CD14-positive monocyte (primary cell): ENCODE results near the gene GRID2. TPM values are rescaled to one million over a fixed set of nuclear protein-coding genes. Genes with fewer than 3 reads are reported as not detected.

Experiments used
- DNase-seq, 3 donors: peaks; one replicate each; pipeline ENCODE4 v3.0.0-alpha.2; 2011 to 2022
- H2AFZ ChIP-seq: 2 replicates; pipeline ENCODE4 v1.6.0; 2012; ENCODE audit warnings: mild to moderate bottlenecking, low read depth, low read length, inconsistent platforms; ENCODE audit not compliant: insufficient read depth, poor library complexity, severe bottlenecking
- H3K27ac ChIP-seq, 2 donors: 1 replicate in 1 of 2; 2 replicates in 1 of 2; pipeline ENCODE4 v1.5.1; 2012 to 2013; ENCODE audit warnings: low read length in 2 of 2, control low read depth in 1 of 2, inconsistent platforms in 1 of 2, low read depth in 1 of 2, mild to moderate bottlenecking in 1 of 2
- H3K27me3 ChIP-seq, 2 donors: one replicate each; pipeline versions ENCODE4 v1.6.0 to v1.6.1; 2011 to 2013; ENCODE audit warnings: low read length in 2 of 2; ENCODE audit not compliant: control insufficient read depth in 2 of 2, insufficient read depth in 2 of 2
- H3K36me3 ChIP-seq, 2 donors: replicated peaks in 1 of 2; 1 replicate in 1 of 2; 2 replicates in 1 of 2; pipeline versions ENCODE4 v1.5.1 to v1.6.1; 2012 to 2013; ENCODE audit warnings: low read length in 2 of 2, control low read depth in 1 of 2, inconsistent platforms in 1 of 2, mild to moderate bottlenecking in 1 of 2; ENCODE audit not compliant: insufficient read depth in 2 of 2, control insufficient read depth in 1 of 2
- H3K4me1 ChIP-seq, 2 donors: 1 replicate in 1 of 2; 2 replicates in 1 of 2; pipeline versions ENCODE4 v1.5.1 to v1.6.1; 2012 to 2013; ENCODE audit warnings: low read length in 2 of 2, control low read depth in 1 of 2, inconsistent platforms in 1 of 2, mild to moderate bottlenecking in 1 of 2, moderate library complexity in 1 of 2; ENCODE audit not compliant: insufficient read depth in 2 of 2, control insufficient read depth in 1 of 2
- H3K4me2 ChIP-seq: replicated peaks from 2 replicates; pipeline ENCODE3; 2012; ENCODE audit warnings: low read length, moderate library complexity, mild to moderate bottlenecking; ENCODE audit not compliant: poor library complexity, severe bottlenecking; ENCODE audit errors: extremely low read depth
- H3K4me3 ChIP-seq, 3 experiments: fragments of 200-600 bp in 1 of 3; sonication (generic) in 1 of 3; replicated peaks in 1 of 3; 1 replicate in 2 of 3; 2 replicates in 1 of 3; pipeline ENCODE4 v1.5.1; 2011 to 2013; ENCODE audit warnings: low read length in 3 of 3, mild to moderate bottlenecking in 3 of 3, control low read depth in 2 of 3, low read depth in 2 of 3, inconsistent platforms in 1 of 3, moderate library complexity in 1 of 3
- H3K79me2 ChIP-seq: 2 replicates; pipeline ENCODE4 v1.6.0; 2012; ENCODE audit warnings: mild to moderate bottlenecking, control low read depth, inconsistent platforms, low read length, moderate library complexity; ENCODE audit not compliant: insufficient read depth
- H3K9ac ChIP-seq: 2 replicates; pipeline ENCODE4 v1.6.0; 2017; ENCODE audit warnings: low read length, mild to moderate bottlenecking; ENCODE audit not compliant: insufficient read depth, poor library complexity, severe bottlenecking
- H3K9me3 ChIP-seq, 2 donors: replicated peaks in 1 of 2; 1 replicate in 1 of 2; 2 replicates in 1 of 2; pipeline versions ENCODE4 v1.5.1 to v1.6.1; 2012 to 2013; ENCODE audit warnings: low read length in 2 of 2, control low read depth in 1 of 2; ENCODE audit not compliant: control insufficient read depth in 1 of 2, insufficient read depth in 1 of 2
- H4K20me1 ChIP-seq: 2 replicates; pipeline ENCODE4 v1.6.0; 2012; ENCODE audit warnings: mild to moderate bottlenecking, low read length, control low read depth, moderate library complexity; ENCODE audit not compliant: insufficient read depth
- H3K27ac Mint-ChIP-seq, 7 donors: one replicate each; pipeline ENCODE4 v1.8.0; 2020; ENCODE audit warnings: mild to moderate bottlenecking in 7 of 7, mixed read lengths in 7 of 7, moderate library complexity in 6 of 7, inconsistent platforms in 2 of 7
- H3K27me3 Mint-ChIP-seq, 3 donors: one replicate each; pipeline ENCODE4 v1.8.0; 2021 to 2022; ENCODE audit warnings: low read depth in 3 of 3, mild to moderate bottlenecking in 3 of 3, mixed read lengths in 3 of 3, moderate library complexity in 3 of 3, inconsistent platforms in 1 of 3
- H3K36me3 Mint-ChIP-seq, 2 donors: one replicate each; pipeline ENCODE4 v1.8.0; 2020; ENCODE audit warnings: mixed read lengths in 2 of 2, inconsistent platforms in 1 of 2, mild to moderate bottlenecking in 1 of 2
- H3K4me1 Mint-ChIP-seq: one replicate; pipeline ENCODE4 v1.8.0; 2020; ENCODE audit warnings: mild to moderate bottlenecking, mixed read lengths
- H3K4me3 Mint-ChIP-seq, 2 donors: one replicate each; pipeline ENCODE4 v1.8.0; 2020; ENCODE audit warnings: mild to moderate bottlenecking in 2 of 2, mixed read lengths in 2 of 2, moderate library complexity in 1 of 2
- H3K9me3 Mint-ChIP-seq, 7 donors: one replicate each; pipeline ENCODE4 v1.8.0; 2020 to 2022; ENCODE audit warnings: mixed read lengths in 7 of 7, mild to moderate bottlenecking in 6 of 7, moderate library complexity in 6 of 7, inconsistent platforms in 2 of 7
- WGBS: methylation state at CpG from one replicate; pipeline ENCODE4 v1.1.5; 2013; ENCODE audit warnings: missing lambda C conversion rate; ENCODE audit not compliant: insufficient coverage; 5-methylcytosine and 5-hydroxymethylcytosine counted together
- intact Hi-C, 2 donors: fragments of 100-400 bp; cut with micrococcal nuclease; formaldehyde crosslinking; loops; one replicate each; pipeline versions ENCODE4 v1.15.0 to v1.15.1; 2023
- polyA plus RNA-seq, 3 donors: library from polyadenylated mRNA; depleted of rRNA in 1 of 3; unstranded in 2 of 3; stranded (reverse) in 1 of 3; fragments of 300-500 nt in 2 of 3; fragments of >200 nt in 1 of 3; fragmentation: Illumina TruSeq in 2 of 3; gene quantifications; 1 replicate in 2 of 3; 2 replicates in 1 of 3; pipeline ENCODE4 v1.2.3, GENCODE V29; 2012 to 2021
- TF ChIP-seq, protein P1 (sequence below): fragments of 200-600 bp; IDR thresholded peaks from one replicate; pipeline ENCODE4 v1.8.0; 2022; ENCODE audit warnings: antibody characterized with exemption, mild to moderate bottlenecking

Gene GRID2
- polyA plus RNA-seq, 3 donors, result not detected

DNA sequence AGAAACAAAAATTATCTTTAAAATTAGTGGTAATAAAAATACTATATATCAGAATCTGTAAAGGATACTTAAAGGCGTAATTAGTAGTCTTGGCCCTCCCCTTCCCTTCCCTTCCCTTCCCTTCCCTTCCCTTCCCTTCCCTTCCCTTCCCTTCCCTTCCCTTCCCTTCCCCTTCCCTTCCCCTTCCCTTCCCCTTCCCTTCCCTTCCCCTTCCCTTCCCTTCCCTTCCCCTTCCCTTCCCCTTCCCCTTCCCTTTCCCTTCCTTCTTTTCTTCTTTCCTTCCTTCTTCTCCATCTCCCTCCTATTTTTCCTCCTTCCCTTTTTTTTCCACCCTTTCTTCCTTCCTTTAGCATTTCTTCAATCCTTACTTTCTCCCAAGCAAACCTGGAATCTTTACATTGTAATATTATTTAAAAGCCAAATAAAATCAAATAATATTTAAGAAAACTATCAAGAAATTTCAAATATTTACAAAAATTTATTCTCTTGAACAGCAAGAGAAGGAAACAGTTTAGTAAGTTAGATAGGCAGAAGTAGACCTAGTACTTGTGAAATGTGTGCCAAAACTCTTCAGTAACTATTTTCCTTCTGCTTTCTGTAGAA, 1145.0 kb downstream of the GRID2 start:
- no peak overlapping the region for H3K9ac ChIP-seq
- no peaks in the 10 kb centered on the region for H4K20me1 ChIP-seq
- no peaks in the 10 kb centered on the region for H3K36me3 Mint-ChIP-seq
- H3K27ac Mint-ChIP-seq, result no peak overlapping the region
- H3K4me3 ChIP-seq, result no peak overlapping the region
- intact Hi-C loops, result no loop called here
- TF ChIP-seq, protein P1, sequence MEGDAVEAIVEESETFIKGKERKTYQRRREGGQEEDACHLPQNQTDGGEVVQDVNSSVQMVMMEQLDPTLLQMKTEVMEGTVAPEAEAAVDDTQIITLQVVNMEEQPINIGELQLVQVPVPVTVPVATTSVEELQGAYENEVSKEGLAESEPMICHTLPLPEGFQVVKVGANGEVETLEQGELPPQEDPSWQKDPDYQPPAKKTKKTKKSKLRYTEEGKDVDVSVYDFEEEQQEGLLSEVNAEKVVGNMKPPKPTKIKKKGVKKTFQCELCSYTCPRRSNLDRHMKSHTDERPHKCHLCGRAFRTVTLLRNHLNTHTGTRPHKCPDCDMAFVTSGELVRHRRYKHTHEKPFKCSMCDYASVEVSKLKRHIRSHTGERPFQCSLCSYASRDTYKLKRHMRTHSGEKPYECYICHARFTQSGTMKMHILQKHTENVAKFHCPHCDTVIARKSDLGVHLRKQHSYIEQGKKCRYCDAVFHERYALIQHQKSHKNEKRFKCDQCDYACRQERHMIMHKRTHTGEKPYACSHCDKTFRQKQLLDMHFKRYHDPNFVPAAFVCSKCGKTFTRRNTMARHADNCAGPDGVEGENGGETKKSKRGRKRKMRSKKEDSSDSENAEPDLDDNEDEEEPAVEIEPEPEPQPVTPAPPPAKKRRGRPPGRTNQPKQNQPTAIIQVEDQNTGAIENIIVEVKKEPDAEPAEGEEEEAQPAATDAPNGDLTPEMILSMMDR, result no peak
- no peak overlapping the region for H3K4me2 ChIP-seq
- no peak for DNase-seq
- WGBS, result no CpG with 5 or more reads among the region's 1 CpG
- H3K9me3 Mint-ChIP-seq, result no peaks in the 10 kb centered on the region
- H3K27me3 Mint-ChIP-seq, result no peaks in the 10 kb centered on the region
- H3K9me3 ChIP-seq, result no peaks in the 10 kb centered on the region
- H3K79me2 ChIP-seq, result no peaks in the 10 kb centered on the region
- H3K36me3 ChIP-seq, result no peaks in the 10 kb centered on the region
- no peaks in the 10 kb centered on the region for H3K27me3 ChIP-seq
- no peak overlapping the region for H2AFZ ChIP-seq
- no peak overlapping the region for H3K27ac ChIP-seq
- H3K4me3 Mint-ChIP-seq, result no peak overlapping the region
- H3K4me1 Mint-ChIP-seq, result no peaks in the 10 kb centered on the region
- no peaks in the 10 kb centered on the region for H3K4me1 ChIP-seq

DNA sequence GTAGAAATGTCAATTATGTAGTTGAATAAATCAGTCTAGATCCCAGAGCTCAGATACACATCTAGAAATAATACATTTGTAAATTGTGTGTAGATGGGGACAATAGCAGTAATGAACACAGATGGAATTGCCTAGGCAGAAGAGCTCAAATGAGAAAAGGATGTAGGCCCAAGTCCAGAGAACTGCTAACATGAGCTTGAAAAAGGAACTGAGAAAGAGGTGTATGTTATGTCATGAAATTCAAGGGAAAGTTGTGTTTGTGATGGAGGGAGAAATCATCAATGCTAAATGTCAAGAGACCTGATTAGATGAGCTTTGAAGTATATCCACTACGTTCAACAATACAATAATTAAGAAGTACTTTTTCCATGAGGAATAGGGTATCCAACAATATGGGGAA, 1148.2 kb downstream of the GRID2 start:
- H3K36me3 Mint-ChIP-seq, result no peaks in the 10 kb centered on the region
- Histone ChIP-seq H2AFZ (no peak overlapping the region), H3K4me1 (no peaks in the 10 kb centered on the region), H3K79me2 (no peaks in the 10 kb centered on the region), H3K9me3 (no peaks in the 10 kb centered on the region), H3K4me3 (no peak overlapping the region), H4K20me1 (no peaks in the 10 kb centered on the region), H3K27me3 (no peaks in the 10 kb centered on the region), H3K36me3 (no peaks in the 10 kb centered on the region), H3K9ac (no peak overlapping the region), H3K4me2 (no peak overlapping the region), H3K27ac (no peak overlapping the region)
- H3K27ac Mint-ChIP-seq, result no peak overlapping the region
- WGBS, result no CpG with 5 or more reads among the region's 1 CpG
- DNase-seq, result no peak
- intact Hi-C loops, result no loop called here
- H3K4me1 Mint-ChIP-seq, result no peaks in the 10 kb centered on the region
- H3K4me3 Mint-ChIP-seq, result no peak overlapping the region
- TF ChIP-seq, protein P1, result no peak
- H3K9me3 Mint-ChIP-seq, result peaks cover 0 to 4% (median 0%) of the 10 kb centered on the region in 7 donors
- H3K27me3 Mint-ChIP-seq, result no peaks in the 10 kb centered on the region
